HG02840 (cell line): ENCODE results near the gene KRT37.
"Not testable (repeated sequence)": the region's sequence is repeated elsewhere in the genome, so short reads cannot be mapped to it uniquely, and the experiment has no call there.

ENCODE experiments used
- ATAC-seq: cut with Tn5 transposase; IDR thresholded peaks from one replicate; pipeline ENCODE4 v1.9.1; 2021; ENCODE audit warnings: mild to moderate bottlenecking, moderate library complexity, moderate number of reproducible peaks; ENCODE audit not compliant: unreplicated experiment, low FRiP score

Gene KRT37

DNA sequence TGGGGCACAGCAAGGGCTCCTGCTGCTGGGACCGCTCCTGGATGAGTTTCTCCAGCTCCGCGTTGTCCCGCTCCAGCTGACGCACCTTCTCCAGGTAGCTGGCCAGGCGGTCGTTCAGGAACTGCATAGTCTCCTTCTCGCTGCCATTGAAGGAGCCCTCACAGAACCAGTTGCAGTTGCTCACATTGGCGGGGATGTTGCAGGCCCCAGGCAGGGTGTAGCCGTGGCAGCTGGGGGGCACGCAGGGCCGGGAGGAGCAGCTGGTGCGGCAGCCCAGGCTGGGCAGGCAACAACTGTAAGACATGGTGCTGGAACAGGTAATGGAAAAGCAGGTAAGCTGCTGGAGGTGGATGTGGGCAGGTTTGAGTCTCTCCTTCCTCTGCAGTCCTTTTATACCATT lies 42.4 kb downstream of the KRT37 start, which contains the start of gene KRT34:
KRT34 (minus strand) TSS at position 364 of the 400 bp plus-strand sequence; CDS start at position 304, 60 bp downstream.
- ATAC-seq: not testable (repeated sequence)

DNA sequence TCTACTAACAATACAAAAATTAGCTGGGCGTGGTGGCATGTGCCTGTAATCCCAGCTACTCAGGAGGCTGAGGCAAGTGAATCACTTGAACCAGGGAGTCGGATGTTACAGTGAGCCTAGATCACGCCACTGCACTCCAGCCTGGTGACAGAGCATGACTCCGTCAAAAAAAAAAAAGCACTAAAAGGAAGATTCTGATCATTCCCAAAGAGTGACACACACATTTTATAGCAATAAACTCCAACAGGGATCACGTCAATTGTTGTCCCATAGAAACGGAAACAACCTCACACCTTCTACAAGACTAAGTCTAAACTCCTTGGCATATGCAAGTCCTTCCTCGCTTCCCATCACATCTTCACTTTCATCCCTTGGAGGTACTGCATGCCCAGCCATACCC lies 44.3 kb downstream of the KRT37 start:
- not testable (repeated sequence) for ATAC-seq

DNA sequence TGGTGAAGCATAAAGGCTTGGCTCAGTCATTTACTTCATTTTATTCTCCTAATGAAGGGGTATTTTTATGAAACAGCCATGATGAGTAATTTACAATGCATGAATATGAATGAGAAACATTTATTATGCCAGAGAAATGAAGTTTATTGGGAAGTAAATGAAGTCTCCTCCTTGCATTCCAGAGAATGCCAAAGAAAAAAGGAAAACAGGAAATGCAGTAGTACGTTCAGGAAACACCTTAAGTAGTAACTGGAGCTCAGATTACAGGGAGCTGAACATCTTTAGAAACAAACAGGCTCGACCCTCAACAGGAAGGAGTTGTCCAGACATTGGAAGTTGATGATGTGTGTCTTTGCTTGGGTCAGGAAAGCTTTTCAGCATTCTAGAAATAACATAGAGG lies 46.8 kb downstream of the KRT37 start:
- no peak for ATAC-seq
